Measurements from ENCODE around the gene BID.

The BID gene

GRCh38 chr22:17783773-17784480 is 9.7 kb upstream of the BID start:
- no peak for DNase-seq (ENCODE audit: low read depth, low spot score)

DNA sequence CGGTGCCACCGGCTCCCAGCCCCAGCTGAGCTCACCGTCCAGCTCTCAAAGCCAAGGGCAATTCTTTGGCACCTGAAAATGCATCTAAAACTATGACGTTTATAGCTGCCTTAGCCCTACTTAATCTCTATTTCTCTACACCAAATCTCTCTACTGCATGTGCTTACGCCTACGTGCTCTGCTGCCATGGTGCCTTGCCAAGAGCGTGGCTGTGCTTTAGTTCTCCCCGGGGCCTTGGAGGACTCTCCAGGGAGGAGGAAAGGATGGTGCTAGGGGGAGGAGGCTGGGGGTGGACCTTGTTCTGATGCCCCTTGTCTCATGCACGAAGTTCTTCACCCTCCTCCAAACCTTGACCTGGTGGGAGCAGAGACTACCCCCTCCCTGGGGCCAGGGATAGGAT is 9.0 kb upstream of the BID start:
- no peak for DNase-seq (ENCODE audit: low read depth, low spot score)

- DNase-seq (ENCODE audit: low read depth, low spot score), result no peak
Measured at GRCh38 chr22:17782621-17783020, 8.4 kb upstream of the BID start.

- no peak for DNase-seq (ENCODE audit: low read depth, low spot score)
Measured at GRCh38 chr22:17782158-17782557, 7.9 kb upstream of the BID start.

DNA sequence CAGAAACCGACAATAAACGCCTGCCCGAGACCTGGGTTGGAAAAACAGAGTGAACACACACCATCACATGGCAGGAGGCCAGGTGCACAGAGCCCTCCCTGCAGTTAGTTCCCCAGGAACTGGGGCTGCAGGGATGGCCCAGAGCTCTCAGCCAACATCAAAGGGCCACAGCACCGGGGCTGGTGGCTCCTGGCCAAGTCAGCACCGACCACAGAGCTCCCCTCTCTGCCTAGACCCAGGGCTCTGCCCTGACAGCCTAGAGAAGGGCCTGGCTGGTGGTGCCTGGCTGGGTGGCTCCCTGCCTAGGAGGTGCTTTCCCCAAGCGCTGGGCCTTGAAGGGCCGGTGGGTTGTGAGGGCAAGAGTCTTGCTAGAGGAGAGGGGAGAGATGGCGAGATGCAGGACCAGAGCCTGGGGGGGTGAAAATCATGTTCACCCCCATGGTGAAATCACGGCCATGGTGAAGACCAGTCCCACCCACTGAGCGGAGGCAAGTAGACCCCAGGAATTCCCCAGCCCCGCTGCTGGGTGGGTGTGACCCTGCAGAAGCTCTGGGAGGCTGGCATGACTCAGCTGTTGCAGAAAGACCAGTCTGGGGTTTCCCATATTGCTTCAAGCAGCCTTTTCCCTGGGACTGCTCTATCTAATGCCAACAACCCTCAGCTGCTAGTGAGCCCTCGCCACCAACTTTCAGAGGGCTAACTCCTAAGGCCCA is 7.2 kb upstream of the BID start:
- peak; percentile 34 for DNase-seq (ENCODE audit: low read depth, low spot score)

GRCh38 chr22:17780741-17781318 is 6.6 kb upstream of the BID start:
- DNase-seq (ENCODE audit: low read depth, low spot score), result no peak

GRCh38 chr22:17780116-17780740 is 6.0 kb upstream of the BID start:
- DNase-seq (ENCODE audit: low read depth, low spot score), result no peak

DNA sequence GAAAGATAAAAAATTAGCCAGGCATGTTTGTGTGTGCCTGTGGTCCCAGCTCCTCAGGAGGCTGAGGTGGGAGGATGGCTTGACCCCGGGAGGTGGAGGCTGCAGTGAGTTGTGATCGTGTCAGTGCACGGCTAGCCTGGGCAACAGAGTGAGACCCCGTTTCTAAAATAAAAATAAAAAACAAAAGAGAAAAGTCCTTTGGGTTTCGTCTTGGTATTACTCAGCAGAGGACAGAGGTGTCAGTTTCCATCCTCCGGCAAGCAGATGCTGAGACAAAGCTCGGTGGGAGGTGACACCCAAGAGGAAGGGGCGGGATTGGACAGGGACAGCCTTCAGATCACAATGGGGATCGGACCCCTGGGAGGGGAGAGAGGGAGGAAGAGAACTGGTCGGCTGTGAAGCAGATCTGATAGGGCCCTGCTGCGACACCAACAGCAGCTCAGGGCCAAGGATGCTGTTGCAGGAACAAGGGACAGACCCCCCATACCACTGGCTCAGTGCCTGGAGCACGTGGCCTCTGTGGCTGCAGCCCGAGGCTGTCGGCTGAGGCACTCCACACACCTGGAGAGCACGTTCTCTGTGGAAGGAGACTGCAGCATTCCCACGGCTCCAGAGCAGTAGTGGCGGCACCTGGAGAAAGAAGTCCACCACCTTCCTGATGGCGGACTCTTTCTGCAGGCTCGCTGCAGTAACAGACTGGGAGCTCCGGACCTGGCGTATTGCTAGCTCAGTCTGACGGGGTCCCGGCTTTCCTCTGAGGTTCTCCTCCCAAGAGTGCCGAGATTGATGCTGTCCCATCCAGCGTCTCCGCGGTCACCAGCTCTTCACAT is 5.2 kb upstream of the BID start:
- DNase-seq (ENCODE audit: low read depth, low spot score), result no peak

- DNase-seq (ENCODE audit: low read depth, low spot score), result no peak
Measured at GRCh38 chr22:17778412-17778976, 4.2 kb upstream of the BID start.

GRCh38 chr22:17777717-17778044 is 3.4 kb upstream of the BID start:
- DNase-seq (ENCODE audit: low read depth, low spot score), result no peak

DNA sequence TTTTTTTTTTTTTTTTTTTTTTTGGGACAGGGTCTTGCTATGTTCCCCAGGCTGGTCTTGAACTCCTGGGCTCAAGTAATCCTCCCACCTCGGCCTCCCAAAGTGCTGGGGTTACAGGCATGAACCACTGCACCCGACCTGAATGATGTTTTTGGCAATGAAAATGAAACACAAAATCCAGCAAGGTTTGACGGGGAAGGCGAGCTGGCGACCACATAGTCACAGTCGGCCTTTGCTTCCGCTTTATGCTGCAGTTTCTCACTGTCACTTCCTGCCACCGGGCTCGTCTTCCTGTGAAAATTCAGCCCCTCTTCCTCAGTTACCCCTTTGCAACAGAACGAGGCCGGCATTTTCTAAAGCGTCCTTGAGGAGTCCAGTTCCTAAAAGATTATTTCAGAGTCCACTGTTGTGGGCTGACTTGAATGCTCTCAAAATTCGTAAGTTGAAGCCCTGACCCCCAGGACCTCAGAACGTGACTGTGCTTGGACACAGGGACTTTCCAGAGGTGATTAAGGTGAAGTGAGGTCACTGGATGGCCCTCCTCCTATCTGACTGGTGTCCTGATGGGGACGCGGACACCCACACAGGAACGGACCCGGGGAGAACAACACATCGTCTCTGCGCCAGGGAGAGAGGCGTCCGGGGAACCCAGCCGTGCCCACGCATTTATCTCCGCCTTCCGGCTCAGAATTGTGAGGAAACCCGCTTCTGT is 2.9 kb upstream of the BID start:
- DNase-seq (ENCODE audit: low read depth, low spot score), result peak; percentile 44

DNA sequence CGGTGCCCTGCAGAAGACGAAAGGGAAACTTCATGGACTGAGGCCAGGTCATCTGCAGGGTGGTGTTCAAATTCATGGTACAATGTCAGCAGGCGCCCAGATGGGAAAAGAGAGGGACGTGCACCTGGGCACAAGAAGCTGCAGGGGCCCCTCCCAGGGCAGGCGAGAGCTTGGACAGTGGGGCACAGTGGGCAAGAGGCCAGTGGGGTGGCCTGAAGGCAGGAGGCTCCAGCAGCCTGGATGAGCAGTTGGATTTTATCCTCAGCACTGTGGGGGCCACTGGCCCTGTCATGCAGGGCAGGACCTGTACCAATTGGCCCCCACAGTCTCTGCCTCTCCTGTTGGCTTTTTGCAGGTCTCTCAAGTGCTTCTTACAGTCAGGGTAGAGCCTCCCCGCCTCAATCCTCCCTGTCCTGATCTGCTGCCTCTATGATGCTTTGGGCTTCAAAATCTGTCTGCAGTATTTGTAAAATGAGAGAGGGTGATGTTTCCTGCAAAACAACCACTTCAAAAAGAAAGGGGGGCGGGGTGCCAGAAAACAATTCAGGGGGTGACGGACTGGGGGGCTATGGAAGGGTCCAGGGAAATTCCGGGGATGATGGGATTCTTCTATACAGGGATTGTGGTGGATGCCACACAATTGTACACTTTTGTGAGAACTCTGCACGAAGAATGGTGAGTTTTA is 1.7 kb upstream of the BID start:
- no peak for DNase-seq (ENCODE audit: low read depth, low spot score)

DNA sequence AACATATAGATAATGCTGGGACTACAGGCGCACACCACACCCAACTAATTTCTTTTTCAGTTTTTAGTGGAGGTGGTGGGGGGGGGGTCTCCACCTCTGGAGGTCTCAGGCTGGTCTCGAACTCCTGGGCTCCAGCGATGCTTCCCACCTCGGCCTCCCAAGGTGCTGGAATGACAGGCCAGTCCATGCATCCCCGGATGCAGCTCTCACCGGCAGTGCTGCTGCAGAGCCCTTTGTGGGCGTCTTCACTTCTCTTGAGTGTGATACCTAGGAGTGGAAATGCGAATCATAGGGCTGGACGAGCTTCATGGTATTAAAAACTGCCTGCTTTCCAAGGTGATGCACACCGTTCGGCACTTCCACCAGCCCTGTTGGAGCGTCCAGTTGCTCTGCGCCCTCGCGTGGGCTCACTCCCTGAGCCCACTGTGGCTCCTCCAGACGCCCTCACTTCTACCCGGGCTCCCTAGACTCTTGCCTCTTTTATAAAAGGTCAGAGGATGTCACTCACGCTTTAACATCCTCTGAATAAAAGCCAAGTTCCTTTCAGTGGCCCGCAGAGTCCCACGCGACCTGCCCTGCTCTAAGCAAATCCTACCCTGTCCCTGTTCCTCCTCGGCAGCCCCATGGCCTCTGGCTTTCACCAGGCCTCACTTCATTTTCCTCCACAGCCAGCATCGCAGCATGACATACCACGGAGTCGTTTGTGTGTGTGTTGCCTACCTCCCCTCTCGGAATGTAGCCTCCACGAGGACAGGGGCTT is 837 bp upstream of the BID start:
- no peak for DNase-seq (ENCODE audit: low read depth, low spot score)

DNA sequence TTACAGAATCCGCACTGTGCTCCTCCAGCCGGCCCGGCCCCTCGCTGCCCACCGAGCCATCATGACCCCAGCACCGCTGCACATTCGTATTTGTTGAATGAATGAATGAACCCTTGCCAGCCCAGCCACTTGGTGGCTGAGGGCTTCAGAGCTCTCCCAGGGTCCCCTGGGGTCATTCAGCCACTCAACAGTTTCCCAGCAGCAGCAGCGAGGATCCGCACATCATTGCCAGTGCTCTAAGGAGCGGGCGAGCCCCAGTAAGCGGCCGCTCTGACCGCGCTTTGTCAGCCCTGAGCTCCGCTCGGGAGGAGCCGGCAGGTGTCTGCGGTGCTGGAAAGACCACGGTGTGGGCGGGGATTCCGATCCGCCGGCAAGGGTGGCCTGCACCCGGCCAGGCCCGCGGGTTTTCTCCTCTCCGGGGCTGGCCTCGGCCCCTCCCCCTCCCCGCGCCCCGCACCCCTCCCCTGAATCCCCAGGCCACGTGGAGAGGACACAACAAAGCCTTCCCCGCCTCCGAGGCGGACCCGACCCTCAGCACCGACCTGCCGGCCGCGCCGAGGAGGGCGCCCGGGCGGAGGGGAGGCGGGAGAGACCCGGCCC is 563 bp downstream of the BID start:
- no peak for DNase-seq (ENCODE audit: low read depth, low spot score)

DNA sequence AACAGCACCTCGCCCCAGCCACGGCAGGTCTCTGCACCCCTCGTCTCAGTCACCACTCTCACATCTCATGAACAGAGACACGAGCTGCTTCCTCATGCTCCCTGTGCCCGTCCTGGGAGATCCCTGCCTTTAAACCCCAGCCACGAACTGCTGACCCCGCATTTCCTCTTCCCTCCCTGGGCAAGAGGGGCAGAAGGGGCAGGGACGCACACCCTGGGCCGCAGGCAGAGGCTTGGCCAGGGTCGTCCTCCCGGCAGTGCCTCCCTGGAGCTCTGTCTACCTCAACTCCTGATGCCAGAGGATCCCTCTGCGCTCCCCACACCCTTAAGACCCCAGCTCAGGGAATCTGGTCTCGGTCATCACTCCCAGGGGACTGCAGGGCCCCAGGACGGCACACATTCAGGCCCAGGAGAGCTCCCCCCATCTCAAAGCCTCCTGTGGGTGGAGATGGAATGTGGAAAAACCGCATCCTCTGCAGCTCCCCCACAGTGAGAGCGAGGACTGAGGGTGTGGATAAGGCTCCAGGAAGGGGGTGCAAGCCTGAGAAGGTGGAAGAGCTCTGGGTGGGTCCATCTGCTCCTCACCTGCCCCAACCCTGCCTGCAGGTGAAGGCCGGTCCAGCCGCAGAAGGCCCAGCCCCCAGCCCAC is 1.2 kb downstream of the BID start:
- DNase-seq (ENCODE audit: low read depth, low spot score), result no peak

DNA sequence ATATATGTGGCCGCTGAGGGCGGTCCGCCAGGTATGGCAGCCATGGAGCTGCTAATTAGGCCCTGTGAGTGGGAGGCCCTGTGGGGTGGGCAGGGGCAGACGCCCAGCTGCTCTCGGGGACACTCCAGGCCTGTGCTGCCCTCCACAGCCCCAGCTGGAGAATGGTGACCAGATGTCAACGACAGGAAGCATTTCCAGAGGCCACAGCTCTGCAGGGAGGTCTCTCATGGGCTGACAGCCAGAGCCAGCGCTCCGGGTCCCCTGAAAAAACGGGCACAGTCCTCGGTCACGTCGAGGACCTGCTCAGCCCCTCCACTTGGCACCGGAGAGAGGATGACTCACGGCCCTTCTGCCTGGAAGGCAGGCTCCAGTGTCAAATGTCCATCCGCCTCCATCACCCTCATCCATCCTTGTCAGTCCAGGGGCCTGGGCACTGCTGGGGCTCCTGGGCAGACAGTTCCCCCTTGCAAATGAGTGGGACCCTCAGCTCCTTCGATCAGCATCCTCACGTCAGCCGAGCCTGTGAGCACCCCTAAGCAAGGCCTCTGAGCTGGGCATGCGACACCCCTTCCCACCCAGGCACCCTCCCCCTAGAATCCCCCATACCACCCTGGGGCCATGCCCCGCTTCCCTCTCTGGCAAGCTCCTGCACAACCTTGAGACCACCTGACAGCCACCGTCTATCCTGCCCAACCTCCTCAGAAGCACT is 1.9 kb downstream of the BID start:
- no peak for DNase-seq (ENCODE audit: low read depth, low spot score)

GRCh38 chr22:17770180-17771077 is 3.8 kb downstream of the BID start:
- DNase-seq (ENCODE audit: low read depth, low spot score), result no peak
